Measurements from ENCODE around the gene AGBL4.

Gene AGBL4

GRCh38 chr1:49686107-49686506 is 337.6 kb downstream of the AGBL4 start:
- no peak for FAIRE-seq

GRCh38 chr1:49677706-49678105 is 346.0 kb downstream of the AGBL4 start:
- FAIRE-seq = no peak

- no peak for FAIRE-seq
These were observed 372.6 kb downstream of the AGBL4 start for GRCh38 chr1:49651136-49651535.

GRCh38 chr1:49630156-49630555 is 393.6 kb downstream of the AGBL4 start:
- no peak for FAIRE-seq

- FAIRE-seq = no peak
These were observed 396.0 kb downstream of the AGBL4 start for GRCh38 chr1:49627781-49628180.

- no peak for FAIRE-seq
These were observed 397.3 kb downstream of the AGBL4 start for GRCh38 chr1:49626472-49626871.

- no peak for FAIRE-seq
These were observed 400.9 kb downstream of the AGBL4 start for GRCh38 chr1:49622877-49623276.

- FAIRE-seq = no peak
These were observed 417.7 kb downstream of the AGBL4 start for GRCh38 chr1:49606082-49606481.

GRCh38 chr1:49597436-49597835 is 426.3 kb downstream of the AGBL4 start:
- no peak for FAIRE-seq

GRCh38 chr1:49576327-49576901 is 447.3 kb downstream of the AGBL4 start:
- no peak for FAIRE-seq

GRCh38 chr1:49556676-49557234 is 467.0 kb downstream of the AGBL4 start:
- no peak for FAIRE-seq

GRCh38 chr1:49552101-49552500 is 471.7 kb downstream of the AGBL4 start:
- FAIRE-seq = no peak

- FAIRE-seq = no peak
These were observed 479.1 kb downstream of the AGBL4 start for GRCh38 chr1:49544615-49545014.

- FAIRE-seq = no peak
These were observed 482.5 kb downstream of the AGBL4 start for GRCh38 chr1:49541096-49541752.

- no peak for FAIRE-seq
These were observed 496.0 kb downstream of the AGBL4 start for GRCh38 chr1:49527606-49528305.

- FAIRE-seq = no peak
These were observed 497.1 kb downstream of the AGBL4 start for GRCh38 chr1:49526672-49527071.

GRCh38 chr1:49523764-49524163 is 500.0 kb downstream of the AGBL4 start:
- no peak for FAIRE-seq

GRCh38 chr1:49466961-49467360 is 556.8 kb downstream of the AGBL4 start:
- FAIRE-seq = no peak

- FAIRE-seq = no peak
These were observed 558.1 kb downstream of the AGBL4 start for GRCh38 chr1:49465486-49466185.

GRCh38 chr1:49448200-49448599 is 575.6 kb downstream of the AGBL4 start:
- no peak for FAIRE-seq

- no peak for FAIRE-seq
These were observed 586.9 kb downstream of the AGBL4 start for GRCh38 chr1:49436865-49437264.

GRCh38 chr1:49435291-49435690 is 588.5 kb downstream of the AGBL4 start:
- FAIRE-seq = no peak

GRCh38 chr1:49424782-49425181 is 599.0 kb downstream of the AGBL4 start:
- no peak for FAIRE-seq

All from colon (tissue), 2 donors.